HepG2 (cell line): ENCODE data around the gene HMCN1. TPM values are rescaled to one million over a fixed set of nuclear protein-coding genes. Genes with fewer than 3 reads are reported as not detected.

ENCODE experiments used
- ATAC-seq: fragments of 200-7000 bp; cut with Tn5 transposase; 3 replicates; pipeline ENCODE4 v1.9.1; 2020; ENCODE audit warnings: mild to moderate bottlenecking, moderate library complexity
- BruUV-seq: library from RNA; stranded (reverse); fragments of 400-500 nt; replicated peaks from 2 replicates; lab custom pipeline; 2021; lab: Mats Ljungman, UMichigan
- CTCF ChIA-PET: fragments of 300-600 bp; formaldehyde crosslinking; extraction: SDS; loops from one replicate; lab custom pipeline; 2021; ENCODE audit warnings: low total read pairs, inconsistent platforms, low intra/inter-chr PET ratio; lab: Yijun Ruan, JAX
- POLR2A ChIA-PET: fragments of 350-600 bp; sonication (Branson Sonifier 250); formaldehyde crosslinking; loops from one replicate; lab custom pipeline; 2020; ENCODE audit warnings: antibody characterized with exemption, inconsistent platforms; lab: Yijun Ruan, JAX
- DNase-seq: peaks from one replicate; pipeline ENCODE4 v3.0.0-alpha.2; 2015; ENCODE audit warnings: low spot score
- FAIRE-seq: peaks from 3 replicates; lab custom pipeline; 2011; peaks lifted over from hg19 to GRCh38; lab: Jason Lieb, UNC
- H2AFZ ChIP-seq: one replicate; pipeline ENCODE4 v1.6.1; 2011; ENCODE audit warnings: low read length, inconsistent platforms
- H3K27ac ChIP-seq: fragments of 300-600 bp; 3 replicates; pipeline ENCODE4 v1.8.0; 2011; ENCODE audit warnings: mixed run types, mild to moderate bottlenecking, mixed read lengths, low read length, inconsistent platforms; ENCODE audit not compliant: insufficient read depth; ENCODE audit errors: extremely low read length
- H3K27me3 ChIP-seq, 2 experiments: fragments of 200-600 bp in 1 of 2; 2 replicates in 1 of 2; 3 replicates in 1 of 2; pipeline versions ENCODE4 v1.6.0 to v1.8.0; 2011; ENCODE audit warnings: low read length in 2 of 2, mild to moderate bottlenecking in 2 of 2, moderate library complexity in 2 of 2, inconsistent platforms in 1 of 2; ENCODE audit not compliant: insufficient read depth in 2 of 2, control insufficient read depth in 1 of 2
- H3K36me3 ChIP-seq, 2 experiments: fragments of 200-600 bp in 1 of 2; replicated peaks in 1 of 2; 2 replicates in 1 of 2; 3 replicates in 1 of 2; pipeline versions ENCODE4 v1.5.1 to v1.8.0; 2011; ENCODE audit warnings: low read length in 2 of 2, inconsistent platforms in 1 of 2; ENCODE audit not compliant: insufficient read depth in 2 of 2, control insufficient read depth in 1 of 2
- H3K4me1 ChIP-seq: 2 replicates; pipeline ENCODE4 v1.5.1; 2012; ENCODE audit warnings: low read length, inconsistent platforms; ENCODE audit not compliant: insufficient read depth
- H3K4me2 ChIP-seq: 2 replicates; pipeline ENCODE4 v1.6.0; 2011; ENCODE audit warnings: low read depth, low read length, inconsistent platforms
- H3K4me3 ChIP-seq, 3 experiments: fragments of 200-600 bp in 1 of 3; sonication (generic), shearing (Covaris generic) in 1 of 3; replicated peaks in 1 of 3; 2 replicates each; pipeline ENCODE4 v1.5.1; 2011 to 2016; ENCODE audit warnings: low read length in 3 of 3, inconsistent platforms in 2 of 3, low read depth in 2 of 3, mild to moderate bottlenecking in 2 of 3, control low read depth in 1 of 3, mixed read lengths in 1 of 3; ENCODE audit not compliant: insufficient read depth in 1 of 3
- H3K79me2 ChIP-seq: one replicate; pipeline ENCODE4 v1.6.1; 2011; ENCODE audit warnings: low read length, inconsistent platforms; ENCODE audit not compliant: insufficient read depth
- H3K9ac ChIP-seq: 2 replicates; pipeline ENCODE4 v1.6.0; 2011; ENCODE audit warnings: mild to moderate bottlenecking, low read depth, low read length, inconsistent platforms; ENCODE audit not compliant: insufficient read depth
- H3K9me3 ChIP-seq: 2 replicates; pipeline ENCODE4 v1.5.1; 2012; ENCODE audit warnings: mild to moderate bottlenecking, low read length
- H4K20me1 ChIP-seq: 2 replicates; pipeline ENCODE4 v1.6.0; 2011; ENCODE audit warnings: inconsistent platforms, mild to moderate bottlenecking, low read length, moderate library complexity; ENCODE audit not compliant: insufficient read depth
- ADNP ChIP-seq: sonication (generic); formaldehyde crosslinking; IDR thresholded peaks from 2 replicates; pipeline ENCODE4 v1.4.0; 2020; ENCODE audit warnings: missing genetic modification reagents
- ETS1 ChIP-seq: sonication (generic); formaldehyde crosslinking; IDR thresholded peaks from 2 replicates; pipeline ENCODE4 v1.4.0; 2020; ENCODE audit warnings: missing genetic modification reagents
- MAF1 ChIP-seq: sonication (generic); formaldehyde crosslinking; IDR thresholded peaks from 2 replicates; pipeline ENCODE4 v1.5.0; 2020; ENCODE audit warnings: missing genetic modification reagents, borderline replicate concordance
- PHF21A ChIP-seq: sonication (generic); formaldehyde crosslinking; IDR thresholded peaks from 2 replicates; pipeline ENCODE4 v1.5.0; 2020; ENCODE audit warnings: mild to moderate bottlenecking, missing genetic modification reagents
- RFXANK ChIP-seq: IDR thresholded peaks from 2 replicates; pipeline ENCODE4 v1.6.1; 2016
- SRSF4 ChIP-seq: fragments of 200-400 bp; formaldehyde crosslinking; IDR thresholded peaks from one replicate; pipeline ENCODE4 v1.6.1; 2018; ENCODE audit warnings: mild to moderate bottlenecking, low read depth, low read length, moderate library complexity; ENCODE audit not compliant: poor library complexity, severe bottlenecking
- ZFY ChIP-seq: sonication (generic); formaldehyde crosslinking; IDR thresholded peaks from 2 replicates; pipeline ENCODE4 v1.4.0; 2020; ENCODE audit warnings: missing genetic modification reagents
- ZNF607 ChIP-seq: sonication (generic); formaldehyde crosslinking; IDR thresholded peaks from 2 replicates; pipeline ENCODE4 v1.5.1; 2020; ENCODE audit warnings: missing genetic modification reagents, mild to moderate bottlenecking, borderline replicate concordance
- ZNF609 ChIP-seq: sonication (generic); formaldehyde crosslinking; IDR thresholded peaks from 2 replicates; pipeline ENCODE4 v1.4.0; 2020; ENCODE audit warnings: mild to moderate bottlenecking, missing genetic modification reagents, borderline replicate concordance
- ZNF850 ChIP-seq: sonication (generic); formaldehyde crosslinking; conservative IDR thresholded peaks from 2 replicates; pipeline ENCODE4 v1.9.0; 2021; ENCODE audit warnings: mild to moderate bottlenecking, missing genetic modification reagents
- WGBS: methylation state at CpG from one replicate; pipeline ENCODE4 v1.1.6; 2017; ENCODE audit warnings: low lambda C conversion rate; 5-methylcytosine and 5-hydroxymethylcytosine counted together
- in situ Hi-C: cut with HindIII; loops from 2 replicates; pipeline ENCODE4 v1.10.0; 2017; ENCODE audit warnings: low pct_unique_long_range_greater_than_20kb; ENCODE audit not compliant: extremely low pct_ligation_motif_present
- intact Hi-C: fragments of 100-400 bp; cut with micrococcal nuclease; formaldehyde crosslinking; loops from one replicate; pipeline ENCODE4 v1.10.0; 2022; ENCODE audit not compliant: unreplicated experiment
- polyA plus RNA-seq, 8 experiments: library from polyadenylated mRNA; depleted of rRNA in 3 of 8; stranded (reverse) in 7 of 8; unstranded in 1 of 8; fragments of >200 nt; fragmentation: Illumina TruSeq in 4 of 8; extraction: Trizol in 4 of 8; gene quantifications; 2 replicates each; pipeline versions ENCODE4 v1.2.1 to v1.2.3, GENCODE V29; 2011 to 2016; ENCODE audit warnings: low read depth in 4 of 8, missing spikeins in 1 of 8, mixed read lengths in 1 of 8; ENCODE audit not compliant: insufficient read depth in 1 of 8
- total RNA-seq, 5 experiments: library from RNA; depleted of rRNA; stranded (reverse); fragments of >200 nt; fragmentation: Illumina TruSeq; extraction: Trizol; gene quantifications; 2 replicates each; pipeline ENCODE4 v1.2.3, GENCODE V29; 2016; ENCODE audit warnings: low read depth in 1 of 5
- TF ChIP-seq, protein P1 (sequence below): sonication (generic); formaldehyde crosslinking; IDR thresholded peaks from 2 replicates; pipeline ENCODE4 v1.8.1; 2023; ENCODE audit warnings: mild to moderate bottlenecking, missing genetic modification reagents
- TF ChIP-seq, protein P2 (sequence below): sonication (generic); formaldehyde crosslinking; IDR thresholded peaks from 2 replicates; pipeline ENCODE4 v1.5.1; 2020; ENCODE audit warnings: missing genetic modification reagents, mild to moderate bottlenecking, borderline replicate concordance
- TF ChIP-seq, protein P3 (sequence below): IDR thresholded peaks from 2 replicates; pipeline ENCODE4 v1.6.1; 2016; ENCODE audit warnings: control low read depth
- TF ChIP-seq, protein P4 (sequence below): IDR thresholded peaks from 2 replicates; pipeline ENCODE4 v1.6.1; 2016; ENCODE audit warnings: low read depth, borderline replicate concordance

Gene HMCN1
- total and polyA plus RNA-seq, 2 of the 13 experiments (the other 11 are each of a cell fraction or from before 2014, with no cell fraction given), result 0.03 TPM; not detected in 1

GRCh38 chr1:186009039-186009737 is 275.0 kb downstream of the HMCN1 start:
- Histone ChIP-seq H3K9me3 (no peaks in the 10 kb centered on the region), H4K20me1 (no peaks in the 10 kb centered on the region), H3K4me2 (no peak overlapping the region), H3K4me1 (no peaks in the 10 kb centered on the region), H3K79me2 (no peaks in the 10 kb centered on the region), H3K36me3 (no peaks in the 10 kb centered on the region), H3K9ac (no peak overlapping the region), H3K4me3 (no peak overlapping the region), H2AFZ (no peak overlapping the region), H3K27me3 (no peaks in the 10 kb centered on the region), H3K27ac (no peak overlapping the region)
- no peak for FAIRE-seq
- no peak for DNase-seq
- 6% methylated on average over 1 of the region's 1 CpG for WGBS
- no peak for TF ChIP-seq ADNP
- TF ChIP-seq, protein P1, sequence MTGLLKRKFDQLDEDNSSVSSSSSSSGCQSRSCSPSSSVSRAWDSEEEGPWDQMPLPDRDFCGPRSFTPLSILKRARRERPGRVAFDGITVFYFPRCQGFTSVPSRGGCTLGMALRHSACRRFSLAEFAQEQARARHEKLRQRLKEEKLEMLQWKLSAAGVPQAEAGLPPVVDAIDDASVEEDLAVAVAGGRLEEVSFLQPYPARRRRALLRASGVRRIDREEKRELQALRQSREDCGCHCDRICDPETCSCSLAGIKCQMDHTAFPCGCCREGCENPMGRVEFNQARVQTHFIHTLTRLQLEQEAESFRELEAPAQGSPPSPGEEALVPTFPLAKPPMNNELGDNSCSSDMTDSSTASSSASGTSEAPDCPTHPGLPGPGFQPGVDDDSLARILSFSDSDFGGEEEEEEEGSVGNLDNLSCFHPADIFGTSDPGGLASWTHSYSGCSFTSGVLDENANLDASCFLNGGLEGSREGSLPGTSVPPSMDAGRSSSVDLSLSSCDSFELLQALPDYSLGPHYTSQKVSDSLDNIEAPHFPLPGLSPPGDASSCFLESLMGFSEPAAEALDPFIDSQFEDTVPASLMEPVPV (CRISPR knock-in tag), result no peak
- no peak for TF ChIP-seq SRSF4
- no peak for TF ChIP-seq ZNF609 (CRISPR knock-in tag)
- TF ChIP-seq MAF1 (CRISPR knock-in tag), result no peak
- no peak for TF ChIP-seq PHF21A (CRISPR knock-in tag)
- TF ChIP-seq RFXANK (CRISPR knock-in tag), result no peak
- TF ChIP-seq, protein P2, sequence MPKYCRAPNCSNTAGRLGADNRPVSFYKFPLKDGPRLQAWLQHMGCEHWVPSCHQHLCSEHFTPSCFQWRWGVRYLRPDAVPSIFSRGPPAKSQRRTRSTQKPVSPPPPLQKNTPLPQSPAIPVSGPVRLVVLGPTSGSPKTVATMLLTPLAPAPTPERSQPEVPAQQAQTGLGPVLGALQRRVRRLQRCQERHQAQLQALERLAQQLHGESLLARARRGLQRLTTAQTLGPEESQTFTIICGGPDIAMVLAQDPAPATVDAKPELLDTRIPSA (CRISPR knock-in tag), result no peak
- TF ChIP-seq, protein P3, sequence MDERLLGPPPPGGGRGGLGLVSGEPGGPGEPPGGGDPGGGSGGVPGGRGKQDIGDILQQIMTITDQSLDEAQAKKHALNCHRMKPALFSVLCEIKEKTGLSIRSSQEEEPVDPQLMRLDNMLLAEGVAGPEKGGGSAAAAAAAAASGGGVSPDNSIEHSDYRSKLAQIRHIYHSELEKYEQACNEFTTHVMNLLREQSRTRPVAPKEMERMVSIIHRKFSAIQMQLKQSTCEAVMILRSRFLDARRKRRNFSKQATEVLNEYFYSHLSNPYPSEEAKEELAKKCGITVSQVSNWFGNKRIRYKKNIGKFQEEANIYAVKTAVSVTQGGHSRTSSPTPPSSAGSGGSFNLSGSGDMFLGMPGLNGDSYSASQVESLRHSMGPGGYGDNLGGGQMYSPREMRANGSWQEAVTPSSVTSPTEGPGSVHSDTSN, result no peak
- no peak for TF ChIP-seq ZNF607 (CRISPR knock-in tag)
- no peak for TF ChIP-seq ETS1 (CRISPR knock-in tag)
- TF ChIP-seq ZNF850 (CRISPR knock-in tag), result no peak
- TF ChIP-seq ZFY, result no peak
- TF ChIP-seq, protein P4, sequence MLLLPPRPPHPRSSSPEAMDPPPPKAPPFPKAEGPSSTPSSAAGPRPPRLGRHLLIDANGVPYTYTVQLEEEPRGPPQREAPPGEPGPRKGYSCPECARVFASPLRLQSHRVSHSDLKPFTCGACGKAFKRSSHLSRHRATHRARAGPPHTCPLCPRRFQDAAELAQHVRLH (CRISPR knock-in tag), result no peak
- intact Hi-C loops, result no loop called here
- ChIA-PET CTCF (no interaction called here), POLR2A (no interaction called here)
- no TSS peak for BruUV-seq
- no peak for ATAC-seq
- in situ Hi-C loops, result no loop called here
